Activated B cell treated with CpG ODN at 0.5 μM for 24 hours (primary cell): ENCODE results near the gene FSTL4. TPM values are rescaled to one million over a fixed set of nuclear protein-coding genes. Genes with fewer than 3 reads are reported as not detected.

Source experiments
- ATAC-seq: fragments of 200-7000 bp; cut with Tn5 transposase; one replicate; pipeline ENCODE4 v1.10.0; 2021; ENCODE audit warnings: low read depth, mild to moderate bottlenecking, moderate library complexity
- CTCF ChIA-PET: fragments of 350-600 bp; sonication (Branson Sonifier 250); formaldehyde crosslinking; loops from one replicate; lab custom pipeline; 2021; ENCODE audit warnings: antibody characterized with exemption; lab: Charles Lee
- POLR2A ChIA-PET: fragments of 350-600 bp; sonication (Branson Sonifier 250); formaldehyde crosslinking; loops from one replicate; lab custom pipeline; 2021; ENCODE audit warnings: antibody characterized with exemption; lab: Charles Lee
- DNase-seq: peaks from one replicate; pipeline ENCODE4 v3.0.0; 2022
- H3K27ac Mint-ChIP-seq: one replicate; pipeline ENCODE4 v1.8.0; 2020; ENCODE audit warnings: mixed read lengths
- H3K27me3 Mint-ChIP-seq: one replicate; pipeline ENCODE4 v1.8.0; 2021; ENCODE audit warnings: mixed read lengths
- H3K36me3 Mint-ChIP-seq: one replicate; pipeline ENCODE4 v1.8.0; 2021; ENCODE audit warnings: low read depth, mixed read lengths
- H3K4me1 Mint-ChIP-seq: one replicate; pipeline ENCODE4 v1.8.0; 2021; ENCODE audit warnings: mixed read lengths
- H3K4me3 Mint-ChIP-seq: one replicate; pipeline ENCODE4 v1.8.0; 2020; ENCODE audit warnings: mild to moderate bottlenecking, mixed read lengths
- H3K9me3 Mint-ChIP-seq: one replicate; pipeline ENCODE4 v1.8.0; 2020; ENCODE audit warnings: mixed read lengths
- intact Hi-C: fragments of 100-400 bp; cut with micrococcal nuclease; formaldehyde crosslinking; loops from one replicate; pipeline ENCODE4 v1.15.1; 2024
- total RNA-seq: library from RNA; stranded (reverse); gene quantifications from 2 replicates; pipeline ENCODE4 v1.2.3, GENCODE V29; 2022
- TF ChIP-seq, protein P1 (sequence below): fragments of 200-600 bp; IDR thresholded peaks from one replicate; pipeline ENCODE4 v1.8.0; 2022; ENCODE audit warnings: antibody characterized with exemption, mild to moderate bottlenecking

FSTL4 gene
- total RNA-seq, 1 donor from 2014 or later: 1.7 TPM

DNA sequence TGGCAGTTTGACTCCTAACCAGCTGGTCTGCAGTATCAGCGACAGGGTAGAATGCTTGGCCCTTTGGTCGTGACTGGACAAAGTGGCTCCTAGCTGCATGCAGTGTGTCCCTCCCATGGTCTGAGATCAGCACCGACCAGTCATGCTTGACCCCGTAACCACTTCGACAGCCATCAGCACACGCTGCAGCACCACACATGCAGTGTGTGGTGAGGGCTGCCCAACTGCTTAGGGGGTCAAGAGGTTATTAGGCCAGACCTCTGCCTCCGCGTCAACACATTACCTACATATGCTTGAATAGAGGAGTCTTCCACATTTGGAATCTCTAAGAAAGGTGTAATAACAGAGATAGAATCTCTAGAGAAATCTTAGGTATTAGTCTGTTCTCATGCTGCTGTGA lies 139.1 kb downstream of the FSTL4 start:
- POLR2A ChIA-PET: no interaction called here
- Mint-ChIP-seq H3K4me3 (no peak overlapping the region), H3K27me3 (peaks cover 27% of the 10 kb centered on the region), H3K9me3 (no peaks in the 10 kb centered on the region), H3K36me3 (no peaks in the 10 kb centered on the region), H3K4me1 (no peaks in the 10 kb centered on the region), H3K27ac (no peak overlapping the region)
- CTCF ChIA-PET: interaction anchor here (0.7 kb wide), 1 partner anchor 31 kb away, joined by 3 read pairs; no protein-coding TSS in a partner anchor
- ATAC-seq (no peak), DNase-seq (no peak)
- intact Hi-C loops: no loop called here
- TF ChIP-seq, protein P1, sequence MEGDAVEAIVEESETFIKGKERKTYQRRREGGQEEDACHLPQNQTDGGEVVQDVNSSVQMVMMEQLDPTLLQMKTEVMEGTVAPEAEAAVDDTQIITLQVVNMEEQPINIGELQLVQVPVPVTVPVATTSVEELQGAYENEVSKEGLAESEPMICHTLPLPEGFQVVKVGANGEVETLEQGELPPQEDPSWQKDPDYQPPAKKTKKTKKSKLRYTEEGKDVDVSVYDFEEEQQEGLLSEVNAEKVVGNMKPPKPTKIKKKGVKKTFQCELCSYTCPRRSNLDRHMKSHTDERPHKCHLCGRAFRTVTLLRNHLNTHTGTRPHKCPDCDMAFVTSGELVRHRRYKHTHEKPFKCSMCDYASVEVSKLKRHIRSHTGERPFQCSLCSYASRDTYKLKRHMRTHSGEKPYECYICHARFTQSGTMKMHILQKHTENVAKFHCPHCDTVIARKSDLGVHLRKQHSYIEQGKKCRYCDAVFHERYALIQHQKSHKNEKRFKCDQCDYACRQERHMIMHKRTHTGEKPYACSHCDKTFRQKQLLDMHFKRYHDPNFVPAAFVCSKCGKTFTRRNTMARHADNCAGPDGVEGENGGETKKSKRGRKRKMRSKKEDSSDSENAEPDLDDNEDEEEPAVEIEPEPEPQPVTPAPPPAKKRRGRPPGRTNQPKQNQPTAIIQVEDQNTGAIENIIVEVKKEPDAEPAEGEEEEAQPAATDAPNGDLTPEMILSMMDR: no peak

DNA sequence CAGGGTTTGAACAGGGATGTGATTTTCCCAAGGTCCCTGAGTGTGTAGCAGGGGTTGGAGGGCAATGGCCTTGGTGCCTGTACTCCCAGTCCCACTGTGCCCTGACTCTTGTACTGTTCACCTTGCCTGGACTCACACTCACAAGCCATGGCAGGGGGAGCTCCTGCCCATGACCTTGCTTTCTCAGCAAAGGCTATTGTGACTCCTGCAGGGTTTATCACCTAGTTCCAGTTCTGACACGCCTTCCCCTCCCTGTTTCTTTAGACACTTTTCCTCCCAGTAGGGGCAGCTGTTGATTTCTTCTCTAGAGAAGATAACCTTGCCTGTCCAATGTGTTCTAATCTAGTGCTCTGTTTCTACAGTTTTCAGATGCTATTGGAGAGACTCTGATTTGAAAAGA lies 139.5 kb downstream of the FSTL4 start:
- CTCF ChIA-PET: interaction anchor here (0.7 kb wide), 1 partner anchor 32 kb away, joined by 3 read pairs; no protein-coding TSS in a partner anchor
- ATAC-seq: no peak
- intact Hi-C loops: no loop called here

DNA sequence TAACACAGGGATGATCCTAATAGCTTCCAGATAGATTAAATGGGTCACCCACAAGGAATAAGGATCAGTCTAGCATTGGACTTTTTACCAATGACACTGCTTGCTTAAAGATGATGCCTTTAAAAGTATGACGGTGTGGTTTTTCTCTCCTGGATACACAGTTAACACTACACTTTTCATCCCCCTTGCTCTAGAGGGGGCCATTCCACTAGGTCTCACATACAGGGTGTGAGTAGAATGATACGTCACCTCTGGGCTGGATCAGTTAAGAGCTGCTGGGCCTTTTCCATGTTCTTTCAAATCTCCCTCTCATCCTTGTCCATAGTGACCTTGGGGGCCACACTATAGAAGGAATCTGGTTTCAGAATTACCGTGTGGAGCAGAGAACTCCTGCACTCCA lies 140.6 kb downstream of the FSTL4 start:
- DNase-seq: no peak

More for the DNA sequence above, 139.5 kb downstream of the FSTL4 start:
- TF ChIP-seq, protein P1: no peak
- H3K36me3 Mint-ChIP-seq: no peaks in the 10 kb centered on the region
- POLR2A ChIA-PET: no interaction called here
- H3K27me3 Mint-ChIP-seq: peaks cover 27% of the 10 kb centered on the region
- no peaks in the 10 kb centered on the region for H3K9me3 Mint-ChIP-seq
- H3K4me1 Mint-ChIP-seq: no peaks in the 10 kb centered on the region
- no peak overlapping the region for H3K4me3 Mint-ChIP-seq
- no peak for DNase-seq
- no peak overlapping the region for H3K27ac Mint-ChIP-seq

DNA sequence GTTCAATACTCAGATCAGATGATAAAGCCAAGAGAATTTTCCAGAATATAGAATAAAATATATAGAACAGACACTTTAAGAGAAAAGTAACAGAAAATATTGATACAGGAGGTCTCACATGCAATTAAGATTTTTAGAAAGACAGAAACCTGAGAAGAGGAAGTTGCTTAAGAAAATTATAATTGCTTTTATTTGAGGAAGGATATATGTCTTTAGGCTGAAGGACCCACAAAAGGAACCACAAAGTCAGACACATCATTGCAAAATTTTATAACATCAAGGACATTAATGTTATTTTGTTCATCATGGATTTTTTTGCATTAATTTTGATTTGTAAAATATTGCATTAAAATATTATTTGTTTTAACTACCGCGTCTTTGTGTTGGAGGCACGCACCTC lies 141.5 kb downstream of the FSTL4 start:
- Mint-ChIP-seq H3K4me1 (no peaks in the 10 kb centered on the region), H3K36me3 (no peaks in the 10 kb centered on the region), H3K9me3 (no peaks in the 10 kb centered on the region), H3K4me3 (no peak overlapping the region), H3K27me3 (peaks cover 24% of the 10 kb centered on the region), H3K27ac (no peak overlapping the region)
- ChIA-PET POLR2A (interaction anchor here (0.6 kb wide), 1 partner anchor 556 kb away, joined by 7 read pairs; no protein-coding TSS in a partner anchor), CTCF (no interaction called here)
- intact Hi-C loops: no loop called here
- TF ChIP-seq, protein P1: no peak
- no peak for DNase-seq
- ATAC-seq: no peak

More for the DNA sequence above, 140.6 kb downstream of the FSTL4 start:
- no peak for ATAC-seq
- TF ChIP-seq, protein P1: no peak
- H3K36me3 Mint-ChIP-seq: no peaks in the 10 kb centered on the region
- intact Hi-C loops: no loop called here
- no peak overlapping the region for H3K4me3 Mint-ChIP-seq
- H3K27me3 Mint-ChIP-seq: peaks cover 25% of the 10 kb centered on the region
- ChIA-PET CTCF (no interaction called here), POLR2A (interaction anchor here (0.6 kb wide), 1 partner anchor 556 kb away, joined by 7 read pairs; no protein-coding TSS in a partner anchor)
- H3K27ac Mint-ChIP-seq: no peak overlapping the region
- no peaks in the 10 kb centered on the region for H3K9me3 Mint-ChIP-seq
- H3K4me1 Mint-ChIP-seq: no peaks in the 10 kb centered on the region

DNA sequence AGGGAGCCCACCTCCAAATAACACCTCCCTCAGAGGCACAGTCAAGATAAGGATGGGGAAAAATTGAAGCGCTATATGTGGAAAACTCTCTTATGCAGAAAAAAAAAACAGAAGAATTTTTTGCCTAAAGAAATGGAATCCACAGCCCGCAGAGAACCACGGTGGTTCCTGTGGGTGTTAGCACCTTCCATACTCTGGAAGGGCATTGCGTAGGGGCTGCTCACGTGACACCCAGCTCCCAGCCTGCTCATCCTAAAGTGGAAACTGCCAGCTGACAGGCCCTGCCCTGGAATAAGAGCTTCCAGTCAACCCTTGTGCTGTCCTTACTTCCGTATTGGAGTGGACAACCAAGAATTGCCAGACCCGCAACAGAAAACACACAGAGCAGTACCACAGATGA lies 142.5 kb downstream of the FSTL4 start:
- Mint-ChIP-seq H3K4me3 (no peak overlapping the region), H3K27me3 (peaks cover 19% of the 10 kb centered on the region), H3K4me1 (no peaks in the 10 kb centered on the region), H3K36me3 (no peaks in the 10 kb centered on the region), H3K9me3 (no peaks in the 10 kb centered on the region), H3K27ac (no peak overlapping the region)
- DNase-seq (no peak), ATAC-seq (no peak)
- intact Hi-C loops: no loop called here
- TF ChIP-seq, protein P1: no peak
- POLR2A ChIA-PET: no interaction called here
- CTCF ChIA-PET: no interaction called here
